Liver (tissue), 9 donors: Measurements from ENCODE around the gene CYP2W1. TPM values are rescaled to one million over a fixed set of nuclear protein-coding genes. Genes with fewer than 3 reads are reported as not detected.

Experiments used
- DNase-seq: peaks from one replicate; pipeline ENCODE4 v3.0.0-alpha.2; 2017; ENCODE audit warnings: low spot score
- H3K27ac ChIP-seq, 2 donors: one replicate each; pipeline ENCODE4 v1.7.0; 2013; ENCODE audit warnings: inconsistent platforms in 2 of 2, low read length in 2 of 2, control low read depth in 1 of 2, low read depth in 1 of 2, mild to moderate bottlenecking in 1 of 2
- H3K27me3 ChIP-seq, 4 donors: one replicate each; pipeline versions ENCODE4 v1.6.1 to v1.7.0; 2013; ENCODE audit warnings: low read length in 3 of 4, inconsistent platforms in 1 of 4, mild to moderate bottlenecking in 1 of 4, moderate library complexity in 1 of 4; ENCODE audit not compliant: control insufficient read depth in 4 of 4, insufficient read depth in 4 of 4
- H3K36me3 ChIP-seq, 4 donors: one replicate each; pipeline versions ENCODE4 v1.6.1 to v1.7.0; 2013; ENCODE audit warnings: low read length in 3 of 4, mild to moderate bottlenecking in 3 of 4, low read depth in 1 of 4, moderate library complexity in 1 of 4; ENCODE audit not compliant: control insufficient read depth in 4 of 4, insufficient read depth in 3 of 4
- H3K4me1 ChIP-seq, 4 donors: one replicate each; pipeline versions ENCODE4 v1.6.1 to v1.7.0; 2013; ENCODE audit warnings: low read length in 3 of 4, mild to moderate bottlenecking in 3 of 4, moderate library complexity in 1 of 4; ENCODE audit not compliant: control insufficient read depth in 4 of 4, insufficient read depth in 4 of 4
- H3K4me3 ChIP-seq, 3 donors: one replicate each; pipeline versions ENCODE4 v1.6.1 to v1.7.0; 2013; ENCODE audit warnings: low read length in 3 of 3, control low read depth in 1 of 3, low read depth in 1 of 3, mild to moderate bottlenecking in 1 of 3
- H3K9ac ChIP-seq, 2 donors: one replicate each; pipeline ENCODE4 v1.7.0; 2013; ENCODE audit warnings: low read length in 2 of 2, mild to moderate bottlenecking in 2 of 2, moderate library complexity in 2 of 2, control low read depth in 1 of 2, low read depth in 1 of 2
- H3K9me3 ChIP-seq, 4 donors: one replicate each; pipeline versions ENCODE4 v1.6.1 to v1.7.0; 2013; ENCODE audit warnings: low read length in 3 of 4; ENCODE audit not compliant: control insufficient read depth in 4 of 4
- ATF3 ChIP-seq: IDR thresholded peaks from 2 replicates; pipeline ENCODE4 v1.6.1; 2016; ENCODE audit warnings: antibody characterized with exemption
- CTCF ChIP-seq: fragments of 150-350 bp; IDR thresholded peaks from 2 replicates; pipeline ENCODE4 v1.5.1; 2017; ENCODE audit warnings: improper control_type of control experiment, low read depth, low read length; ENCODE audit not compliant: missing input control
- EGR1 ChIP-seq, 2 donors: IDR thresholded peaks; 2 replicates each; pipeline ENCODE4 v1.6.1; 2016 to 2018; ENCODE audit warnings: antibody characterized with exemption in 2 of 2, low read depth in 2 of 2
- FOXA1 ChIP-seq: IDR thresholded peaks from 2 replicates; pipeline ENCODE4 v1.6.1; 2016; ENCODE audit warnings: antibody characterized with exemption
- FOXA2 ChIP-seq: IDR thresholded peaks from 2 replicates; pipeline ENCODE4 v1.6.1; 2016; ENCODE audit warnings: antibody characterized with exemption
- GABPA ChIP-seq, 2 donors: IDR thresholded peaks in 1 of 2; conservative IDR thresholded peaks in 1 of 2; 2 replicates each; pipeline ENCODE4 v1.6.1; 2016; ENCODE audit warnings: antibody characterized with exemption in 2 of 2, mild to moderate bottlenecking in 1 of 2, moderate library complexity in 1 of 2
- HNF4G ChIP-seq: IDR thresholded peaks from 2 replicates; pipeline ENCODE4 v1.6.1; 2016; ENCODE audit warnings: antibody characterized with exemption
- JUND ChIP-seq, 2 donors: IDR thresholded peaks; 2 replicates each; pipeline ENCODE4 v1.6.1; 2016; ENCODE audit warnings: antibody characterized with exemption in 2 of 2
- MAX ChIP-seq: IDR thresholded peaks from 2 replicates; pipeline ENCODE4 v1.6.1; 2016; ENCODE audit warnings: antibody characterized with exemption
- NR2F2 ChIP-seq: IDR thresholded peaks from 2 replicates; pipeline ENCODE4 v1.6.1; 2016; ENCODE audit warnings: antibody characterized with exemption
- RAD21 ChIP-seq, 2 donors: IDR thresholded peaks; 2 replicates each; pipeline ENCODE4 v1.6.1; 2016; ENCODE audit warnings: antibody characterized with exemption in 2 of 2, mild to moderate bottlenecking in 2 of 2
- REST ChIP-seq: IDR thresholded peaks from 2 replicates; pipeline ENCODE4 v1.6.1; 2016; ENCODE audit warnings: antibody characterized with exemption, mild to moderate bottlenecking
- RXRA ChIP-seq, 2 donors: IDR thresholded peaks; 2 replicates each; pipeline ENCODE4 v1.6.1; 2017 to 2018; ENCODE audit warnings: antibody characterized with exemption in 2 of 2, mild to moderate bottlenecking in 1 of 2
- SP1 ChIP-seq: IDR thresholded peaks from 2 replicates; pipeline ENCODE4 v1.6.1; 2018; ENCODE audit warnings: antibody characterized with exemption, mild to moderate bottlenecking
- TAF1 ChIP-seq: conservative IDR thresholded peaks from 2 replicates; pipeline ENCODE4 v1.6.1; 2016; ENCODE audit warnings: antibody characterized with exemption, mild to moderate bottlenecking
- YY1 ChIP-seq: IDR thresholded peaks from 2 replicates; pipeline ENCODE4 v1.6.1; 2016; ENCODE audit warnings: antibody characterized with exemption, mild to moderate bottlenecking
- ZBTB33 ChIP-seq: IDR thresholded peaks from 2 replicates; pipeline ENCODE4 v1.6.1; 2016; ENCODE audit warnings: antibody characterized with exemption
- WGBS: extraction: QIAGEN DNeasy Blood & Tissue Kit; methylation state at CpG from one replicate; pipeline ENCODE4 v1.1.7; 2013; 5-methylcytosine and 5-hydroxymethylcytosine counted together
- polyA plus RNA-seq, 2 donors: library from polyadenylated mRNA; stranded (reverse) in 1 of 2; unstranded in 1 of 2; fragments of 200-250 nt in 1 of 2; fragments of >200 nt in 1 of 2; fragmentation: Nextera tagmentation in 1 of 2; extraction: Ambion mirVana in 1 of 2; gene quantifications; one replicate each; pipeline versions ENCODE4 v1.2.1 to v1.2.3, GENCODE V29; 2013 to 2015
- total RNA-seq, 2 donors: library from RNA; depleted of rRNA; stranded (reverse); fragments of >200 nt; gene quantifications; one replicate each; pipeline ENCODE4 v1.2.3, GENCODE V29; 2014
- donor health status: healthy.
- donor health status: healthy.
- donor health status: healthy.
- donor health status: healthy.
- donor health status: healthy.

CYP2W1 gene
- total and polyA plus RNA-seq, 4 donors = 0.28 TPM; not detected in 3

GRCh38 chr7:1032536-1033181 is 49.7 kb downstream of the CYP2W1 start:
- no peak for TF ChIP-seq EGR1 (IDR thresholded peaks at IDR 0.05; ENCODE audit: low read depth in 2 of 2)
- TF ChIP-seq ZBTB33 = no peak
- no peak for TF ChIP-seq FOXA1
- TF ChIP-seq RAD21 (IDR thresholded peaks at IDR 0.05) = no peak
- no peak for TF ChIP-seq TAF1
- no peak for TF ChIP-seq MAX
- no peak for TF ChIP-seq YY1
- TF ChIP-seq CTCF = no peak
- no peak for TF ChIP-seq REST
- peaks cover 0 to 6% (median 6%) of the 10 kb centered on the region in 4 donors for H3K4me1 ChIP-seq
- no peaks in the 10 kb centered on the region for H3K36me3 ChIP-seq
- DNase-seq = no peak
- no peak overlapping the region for H3K4me3 ChIP-seq
- H3K27me3 ChIP-seq = no peaks in the 10 kb centered on the region
- no peaks in the 10 kb centered on the region for H3K9me3 ChIP-seq
- WGBS = 98% methylated on average over 25 of the region's 25 CpGs
- H3K27ac ChIP-seq = no peak overlapping the region
- no peak overlapping the region for H3K9ac ChIP-seq

- Histone ChIP-seq H3K36me3 (no peaks in the 10 kb centered on the region), H3K4me3 (no peak overlapping the region), H3K27ac (no peak overlapping the region), H3K27me3 (no peaks in the 10 kb centered on the region), H3K9me3 (no peaks in the 10 kb centered on the region), H3K4me1 (peaks cover 0 to 6% (median 5%) of the 10 kb centered on the region in 4 donors), H3K9ac (no peak overlapping the region)
- WGBS = 92% methylated on average over 20 of the region's 20 CpGs
- DNase-seq = no peak
- TF ChIP-seq RAD21 (IDR thresholded peaks at IDR 0.05) = no peak
- TF ChIP-seq RXRA (IDR thresholded peaks at IDR 0.05) = no peak
- TF ChIP-seq FOXA2 = no peak
- TF ChIP-seq NR2F2 = no peak
- TF ChIP-seq HNF4G = no peak
- TF ChIP-seq TAF1 = no peak
- TF ChIP-seq GABPA (IDR thresholded peaks at IDR 0.05 in 1 of 2, conservative IDR thresholded peaks at IDR 0.05 in 1 of 2) = no peak
- no peak for TF ChIP-seq ATF3
- no peak for TF ChIP-seq CTCF
- TF ChIP-seq FOXA1 = no peak
- no peak for TF ChIP-seq YY1
- TF ChIP-seq EGR1 (IDR thresholded peaks at IDR 0.05; ENCODE audit: low read depth in 2 of 2) = no peak
- no peak for TF ChIP-seq JUND (IDR thresholded peaks at IDR 0.05)
- TF ChIP-seq SP1 = no peak
- TF ChIP-seq MAX = no peak
- no peak for TF ChIP-seq ZBTB33
Measured at GRCh38 chr7:1033546-1034145, 50.7 kb downstream of the CYP2W1 start.
